ENCODE measurements around the gene RPL13.

DNA sequence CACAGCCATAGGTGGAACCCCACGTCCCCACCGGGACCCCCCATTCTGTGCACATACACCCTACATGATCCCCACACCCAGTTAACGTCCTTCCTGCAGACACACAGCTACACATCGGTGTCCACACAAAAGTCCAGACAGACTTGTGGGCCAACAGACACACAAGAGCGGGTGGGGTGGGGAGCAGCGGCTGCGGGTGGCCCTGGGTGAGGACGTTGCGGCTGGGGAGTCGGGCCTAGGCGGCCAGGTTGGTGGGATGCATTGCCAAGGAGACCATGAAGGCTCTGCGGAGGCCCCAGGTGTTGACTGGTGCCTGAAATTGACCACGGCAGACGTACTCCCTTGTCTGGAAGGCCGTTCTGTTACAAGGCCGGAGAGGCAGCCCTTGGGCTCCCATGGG is 44.3 kb downstream of the RPL13 start:
- TF ChIP-seq, protein P1, sequence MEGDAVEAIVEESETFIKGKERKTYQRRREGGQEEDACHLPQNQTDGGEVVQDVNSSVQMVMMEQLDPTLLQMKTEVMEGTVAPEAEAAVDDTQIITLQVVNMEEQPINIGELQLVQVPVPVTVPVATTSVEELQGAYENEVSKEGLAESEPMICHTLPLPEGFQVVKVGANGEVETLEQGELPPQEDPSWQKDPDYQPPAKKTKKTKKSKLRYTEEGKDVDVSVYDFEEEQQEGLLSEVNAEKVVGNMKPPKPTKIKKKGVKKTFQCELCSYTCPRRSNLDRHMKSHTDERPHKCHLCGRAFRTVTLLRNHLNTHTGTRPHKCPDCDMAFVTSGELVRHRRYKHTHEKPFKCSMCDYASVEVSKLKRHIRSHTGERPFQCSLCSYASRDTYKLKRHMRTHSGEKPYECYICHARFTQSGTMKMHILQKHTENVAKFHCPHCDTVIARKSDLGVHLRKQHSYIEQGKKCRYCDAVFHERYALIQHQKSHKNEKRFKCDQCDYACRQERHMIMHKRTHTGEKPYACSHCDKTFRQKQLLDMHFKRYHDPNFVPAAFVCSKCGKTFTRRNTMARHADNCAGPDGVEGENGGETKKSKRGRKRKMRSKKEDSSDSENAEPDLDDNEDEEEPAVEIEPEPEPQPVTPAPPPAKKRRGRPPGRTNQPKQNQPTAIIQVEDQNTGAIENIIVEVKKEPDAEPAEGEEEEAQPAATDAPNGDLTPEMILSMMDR (tag by site-specific recombination; IDR thresholded peaks at IDR 0.05) = no peak
- TF ChIP-seq GLI4 (tag by site-specific recombination; IDR thresholded peaks at IDR 0.05) = no peak
- TF ChIP-seq ZNF558 (tag by site-specific recombination; IDR thresholded peaks at IDR 0.05) = no peak
- TF ChIP-seq, protein P2, sequence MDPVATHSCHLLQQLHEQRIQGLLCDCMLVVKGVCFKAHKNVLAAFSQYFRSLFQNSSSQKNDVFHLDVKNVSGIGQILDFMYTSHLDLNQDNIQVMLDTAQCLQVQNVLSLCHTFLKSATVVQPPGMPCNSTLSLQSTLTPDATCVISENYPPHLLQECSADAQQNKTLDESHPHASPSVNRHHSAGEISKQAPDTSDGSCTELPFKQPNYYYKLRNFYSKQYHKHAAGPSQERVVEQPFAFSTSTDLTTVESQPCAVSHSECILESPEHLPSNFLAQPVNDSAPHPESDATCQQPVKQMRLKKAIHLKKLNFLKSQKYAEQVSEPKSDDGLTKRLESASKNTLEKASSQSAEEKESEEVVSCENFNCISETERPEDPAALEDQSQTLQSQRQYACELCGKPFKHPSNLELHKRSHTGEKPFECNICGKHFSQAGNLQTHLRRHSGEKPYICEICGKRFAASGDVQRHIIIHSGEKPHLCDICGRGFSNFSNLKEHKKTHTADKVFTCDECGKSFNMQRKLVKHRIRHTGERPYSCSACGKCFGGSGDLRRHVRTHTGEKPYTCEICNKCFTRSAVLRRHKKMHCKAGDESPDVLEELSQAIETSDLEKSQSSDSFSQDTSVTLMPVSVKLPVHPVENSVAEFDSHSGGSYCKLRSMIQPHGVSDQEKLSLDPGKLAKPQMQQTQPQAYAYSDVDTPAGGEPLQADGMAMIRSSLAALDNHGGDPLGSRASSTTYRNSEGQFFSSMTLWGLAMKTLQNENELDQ (tag by site-specific recombination; IDR thresholded peaks at IDR 0.05; ENCODE audit: low read depth) = no peak
- TF ChIP-seq ZNF792 (tag by site-specific recombination; IDR thresholded peaks at IDR 0.05) = no peak
- TF ChIP-seq, protein P3, sequence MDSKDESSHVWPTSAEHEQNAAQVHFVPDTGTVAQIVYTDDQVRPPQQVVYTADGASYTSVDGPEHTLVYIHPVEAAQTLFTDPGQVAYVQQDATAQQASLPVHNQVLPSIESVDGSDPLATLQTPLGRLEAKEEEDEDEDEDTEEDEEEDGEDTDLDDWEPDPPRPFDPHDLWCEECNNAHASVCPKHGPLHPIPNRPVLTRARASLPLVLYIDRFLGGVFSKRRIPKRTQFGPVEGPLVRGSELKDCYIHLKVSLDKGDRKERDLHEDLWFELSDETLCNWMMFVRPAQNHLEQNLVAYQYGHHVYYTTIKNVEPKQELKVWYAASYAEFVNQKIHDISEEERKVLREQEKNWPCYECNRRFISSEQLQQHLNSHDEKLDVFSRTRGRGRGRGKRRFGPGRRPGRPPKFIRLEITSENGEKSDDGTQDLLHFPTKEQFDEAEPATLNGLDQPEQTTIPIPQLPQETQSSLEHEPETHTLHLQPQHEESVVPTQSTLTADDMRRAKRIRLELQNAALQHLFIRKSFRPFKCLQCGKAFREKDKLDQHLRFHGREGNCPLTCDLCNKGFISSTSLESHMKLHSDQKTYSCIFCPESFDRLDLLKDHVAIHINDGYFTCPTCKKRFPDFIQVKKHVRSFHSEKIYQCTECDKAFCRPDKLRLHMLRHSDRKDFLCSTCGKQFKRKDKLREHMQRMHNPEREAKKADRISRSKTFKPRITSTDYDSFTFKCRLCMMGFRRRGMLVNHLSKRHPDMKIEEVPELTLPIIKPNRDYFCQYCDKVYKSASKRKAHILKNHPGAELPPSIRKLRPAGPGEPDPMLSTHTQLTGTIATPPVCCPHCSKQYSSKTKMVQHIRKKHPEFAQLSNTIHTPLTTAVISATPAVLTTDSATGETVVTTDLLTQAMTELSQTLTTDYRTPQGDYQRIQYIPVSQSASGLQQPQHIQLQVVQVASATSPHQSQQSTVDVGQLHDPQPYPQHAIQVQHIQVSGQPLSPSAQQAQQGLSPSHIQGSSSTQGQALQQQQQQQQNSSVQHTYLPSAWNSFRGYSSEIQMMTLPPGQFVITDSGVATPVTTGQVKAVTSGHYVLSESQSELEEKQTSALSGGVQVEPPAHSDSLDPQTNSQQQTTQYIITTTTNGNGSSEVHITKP (tag by site-specific recombination; IDR thresholded peaks at IDR 0.05) = no peak
